ENCODE results near the gene PPP1R2C.

Gene PPP1R2C

DNA sequence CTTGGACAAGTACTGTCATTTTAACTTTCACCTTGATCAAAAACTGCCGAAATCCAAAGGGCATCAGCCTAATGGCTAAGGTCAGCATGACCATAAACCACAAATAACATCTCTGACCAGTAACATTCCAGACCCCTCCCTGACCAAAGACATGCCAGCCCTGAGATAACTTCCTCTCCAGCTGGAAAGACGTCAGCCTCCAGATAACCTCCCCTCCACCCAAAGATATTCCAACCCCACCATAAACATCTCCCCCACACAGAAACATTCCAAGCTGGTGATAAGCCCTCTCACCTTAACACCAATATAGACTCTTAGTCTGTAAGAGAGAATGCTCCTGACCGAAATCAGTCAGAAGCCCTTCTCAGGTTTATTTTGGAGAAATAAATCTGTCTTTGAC is 7.4 kb downstream of the PPP1R2C start:
- Mint-ChIP-seq H3K27ac (no peak overlapping the region), H3K27me3 (no peaks in the 10 kb centered on the region), H3K4me1 (no peaks in the 10 kb centered on the region), H3K4me3 (no peak overlapping the region), H3K9me3 (peaks cover 5 to 13% of the 10 kb centered on the region in 2 donors)
- ATAC-seq (no peak), DNase-seq (no peak)

DNA sequence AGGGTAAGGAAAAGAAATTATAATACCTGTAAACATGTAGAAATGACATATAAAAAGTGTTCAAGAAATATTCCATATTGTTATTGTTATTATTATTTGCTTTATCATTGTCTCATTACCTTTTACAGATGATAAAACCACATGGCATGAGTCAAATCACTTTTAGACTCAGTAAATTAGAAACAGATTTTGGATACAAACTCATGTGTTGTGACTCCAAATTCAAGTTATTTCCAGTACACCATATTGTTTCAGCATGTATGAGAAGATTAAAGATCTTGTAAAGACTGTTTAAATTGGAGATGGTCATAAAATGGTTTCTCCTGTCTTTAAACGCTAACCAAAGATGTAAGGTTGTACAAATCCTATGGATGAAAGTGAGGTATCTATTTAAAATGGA is 18.1 kb downstream of the PPP1R2C start:
- H3K4me3 Mint-ChIP-seq: no peak overlapping the region
- H3K9me3 Mint-ChIP-seq: peaks cover 6 to 24% of the 10 kb centered on the region in 2 donors
- no peak for DNase-seq
- no peaks in the 10 kb centered on the region for H3K27me3 Mint-ChIP-seq
- H3K27ac Mint-ChIP-seq: no peak overlapping the region
- no peak for ATAC-seq
- no peaks in the 10 kb centered on the region for H3K4me1 Mint-ChIP-seq

DNA sequence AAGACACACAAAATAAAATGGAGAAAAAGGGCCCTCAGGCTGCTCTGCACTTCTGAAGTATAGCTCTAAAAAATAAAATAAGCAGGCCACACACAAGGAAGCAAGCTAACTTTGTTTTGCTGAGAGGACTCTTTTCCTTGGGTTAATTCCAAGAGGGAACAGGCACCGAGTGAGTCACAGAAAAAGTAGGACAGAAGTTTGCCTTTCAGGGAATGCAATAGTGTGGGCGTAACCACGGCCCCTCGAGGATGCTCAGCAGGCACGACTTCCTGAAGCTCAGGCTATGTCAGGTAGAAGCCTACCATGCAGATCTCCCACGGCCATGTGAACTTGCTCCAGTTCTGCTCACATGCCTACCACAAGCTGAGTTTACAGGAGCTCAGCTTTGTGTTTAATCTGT is 22.1 kb downstream of the PPP1R2C start:
- H3K4me3 Mint-ChIP-seq: no peak overlapping the region
- H3K27me3 Mint-ChIP-seq: no peaks in the 10 kb centered on the region
- ATAC-seq (no peak), DNase-seq (no peak)
- H3K9me3 Mint-ChIP-seq: no peaks in the 10 kb centered on the region
- H3K4me1 Mint-ChIP-seq: no peaks in the 10 kb centered on the region
- H3K27ac Mint-ChIP-seq: no peak overlapping the region

DNA sequence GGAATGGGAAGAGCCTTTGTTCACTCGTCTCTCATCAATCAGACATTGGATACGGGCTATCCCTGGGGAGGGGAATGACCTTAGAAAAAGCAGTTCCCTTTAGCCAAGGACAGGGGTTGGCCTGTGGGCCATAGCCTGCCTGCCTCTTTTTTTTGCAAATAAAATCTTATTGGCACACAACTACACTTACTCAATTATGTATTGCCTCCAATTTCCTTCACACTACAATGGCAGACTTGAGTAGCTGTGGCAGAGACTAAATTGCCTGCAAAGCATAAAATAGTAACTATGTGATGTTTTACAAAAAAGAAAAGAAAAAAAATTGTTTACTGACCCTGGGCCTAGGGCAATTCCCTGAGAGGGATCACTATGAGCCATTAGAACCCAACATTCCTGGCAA is 23.4 kb downstream of the PPP1R2C start:
- no peak for ATAC-seq
- Mint-ChIP-seq H3K4me1 (no peaks in the 10 kb centered on the region), H3K9me3 (peaks cover 0 to 5% of the 10 kb centered on the region in 2 donors), H3K27me3 (no peaks in the 10 kb centered on the region), H3K27ac (no peak overlapping the region), H3K4me3 (no peak overlapping the region)
- no peak for DNase-seq

DNA sequence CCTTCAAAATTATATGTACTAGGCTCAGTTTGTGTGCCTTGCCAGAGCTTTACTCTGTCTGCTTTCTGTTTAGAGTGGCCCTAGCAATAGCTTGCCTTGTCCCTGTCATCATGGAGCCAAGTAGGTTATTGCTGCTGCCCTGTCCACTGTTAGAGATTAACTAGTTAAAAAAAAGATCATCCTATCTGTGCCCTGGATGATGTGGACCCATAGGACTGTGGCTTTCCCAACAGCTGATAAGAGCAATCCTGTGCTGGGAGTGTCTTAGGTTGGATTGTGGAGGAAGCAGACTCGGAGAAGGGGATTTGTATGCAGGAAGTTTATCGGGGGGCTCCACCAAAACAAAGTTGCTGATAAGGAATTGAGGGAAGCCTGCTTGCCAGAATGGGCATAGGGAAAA is 23.8 kb downstream of the PPP1R2C start:
- H3K9me3 Mint-ChIP-seq: peaks cover 0 to 5% of the 10 kb centered on the region in 2 donors
- H3K27ac Mint-ChIP-seq: peak overlapping the region in 1 of 2 donors; percentile 55
- no peaks in the 10 kb centered on the region for H3K27me3 Mint-ChIP-seq
- DNase-seq (no peak), ATAC-seq (no peak)
- no peak overlapping the region for H3K4me3 Mint-ChIP-seq
- H3K4me1 Mint-ChIP-seq: no peaks in the 10 kb centered on the region

DNA sequence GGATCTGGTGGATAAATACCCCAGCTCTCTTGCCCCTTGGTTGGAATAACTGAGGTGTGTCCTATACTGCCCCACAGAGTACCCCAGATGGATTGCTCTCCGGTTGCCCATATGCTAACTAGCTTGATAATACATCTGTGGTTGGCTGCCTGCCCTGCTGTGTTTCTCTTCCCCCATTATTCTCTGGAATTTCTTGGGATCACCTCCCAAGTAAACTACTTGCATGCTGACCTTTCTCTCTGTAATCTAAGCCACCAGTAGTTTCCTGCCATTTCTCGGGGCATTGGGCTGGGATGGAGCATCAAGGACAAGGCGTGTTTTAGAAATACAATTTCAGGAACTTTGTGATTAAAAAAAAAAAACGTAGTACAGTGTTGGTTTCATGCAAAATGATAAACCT is 25.2 kb downstream of the PPP1R2C start:
- ATAC-seq (no peak), DNase-seq (no peak)
- Mint-ChIP-seq H3K9me3 (peaks cover 0 to 5% of the 10 kb centered on the region in 2 donors), H3K4me1 (no peaks in the 10 kb centered on the region), H3K4me3 (no peak overlapping the region), H3K27ac (no peak overlapping the region), H3K27me3 (no peaks in the 10 kb centered on the region)

DNA sequence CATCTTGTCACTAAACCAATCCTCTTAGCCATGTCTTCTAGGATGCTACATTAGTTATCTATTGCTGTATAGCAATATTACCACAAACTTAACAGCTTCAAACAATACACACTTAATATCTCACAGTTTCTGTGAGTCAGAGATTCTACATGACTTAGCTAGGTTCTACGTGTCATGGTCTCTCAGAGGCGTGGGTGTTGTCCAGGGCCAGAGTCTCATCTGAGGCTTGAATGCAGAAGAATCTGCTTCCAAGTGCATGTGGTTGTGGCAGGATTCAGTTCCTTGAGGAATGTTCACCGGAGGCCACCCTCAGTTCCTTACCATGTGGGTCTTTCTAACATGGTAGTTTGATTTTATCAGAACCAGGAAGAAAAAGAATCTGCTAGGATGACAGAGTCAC is 26.4 kb downstream of the PPP1R2C start:
- no peaks in the 10 kb centered on the region for H3K27me3 Mint-ChIP-seq
- no peak for ATAC-seq
- H3K27ac Mint-ChIP-seq: no peak overlapping the region
- DNase-seq: no peak
- H3K9me3 Mint-ChIP-seq: peaks cover 0 to 5% of the 10 kb centered on the region in 2 donors
- no peaks in the 10 kb centered on the region for H3K4me1 Mint-ChIP-seq
- no peak overlapping the region for H3K4me3 Mint-ChIP-seq

DNA sequence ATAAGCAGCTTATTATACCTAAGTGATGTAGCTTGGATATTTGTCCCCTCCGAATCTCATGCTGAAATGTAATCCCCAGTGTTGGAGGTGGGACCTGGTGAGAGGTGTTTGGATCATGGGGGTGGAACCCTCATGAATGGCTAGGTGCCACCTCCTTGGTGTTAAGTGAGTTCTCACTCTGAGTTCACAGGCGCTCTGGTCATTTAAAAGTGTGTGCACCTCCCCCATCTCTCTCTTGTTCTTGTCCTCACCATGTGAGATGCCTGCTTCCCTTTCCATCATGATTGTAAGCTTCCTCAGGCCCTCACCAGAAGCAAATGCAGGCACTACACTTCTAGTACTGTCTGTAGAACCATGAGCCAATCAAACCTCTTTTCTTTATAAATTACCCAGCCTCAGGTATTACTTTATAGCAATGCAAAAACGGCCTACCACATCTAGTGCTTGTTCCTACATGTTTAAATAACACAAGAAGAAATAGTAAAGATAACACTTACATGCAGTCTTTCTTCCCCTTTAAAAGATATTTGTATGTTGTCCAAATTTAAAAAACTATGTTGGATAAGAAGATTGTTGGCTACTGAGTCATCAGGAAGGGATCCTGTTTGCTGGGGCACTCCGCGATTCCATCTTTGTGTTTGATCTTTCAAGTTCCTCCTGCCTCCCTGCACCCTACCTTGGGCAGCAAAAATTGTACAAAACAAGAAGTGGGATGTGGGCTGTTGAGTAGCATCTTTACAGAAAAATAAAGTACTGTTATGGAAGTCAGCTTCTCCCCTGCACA is 29.7 kb downstream of the PPP1R2C start:
- Mint-ChIP-seq H3K27me3 (no peaks in the 10 kb centered on the region), H3K27ac (no peak overlapping the region), H3K4me1 (no peaks in the 10 kb centered on the region), H3K9me3 (peaks cover 0 to 5% of the 10 kb centered on the region in 2 donors), H3K4me3 (no peak overlapping the region)
- DNase-seq: no peak
- no peak for ATAC-seq

DNA sequence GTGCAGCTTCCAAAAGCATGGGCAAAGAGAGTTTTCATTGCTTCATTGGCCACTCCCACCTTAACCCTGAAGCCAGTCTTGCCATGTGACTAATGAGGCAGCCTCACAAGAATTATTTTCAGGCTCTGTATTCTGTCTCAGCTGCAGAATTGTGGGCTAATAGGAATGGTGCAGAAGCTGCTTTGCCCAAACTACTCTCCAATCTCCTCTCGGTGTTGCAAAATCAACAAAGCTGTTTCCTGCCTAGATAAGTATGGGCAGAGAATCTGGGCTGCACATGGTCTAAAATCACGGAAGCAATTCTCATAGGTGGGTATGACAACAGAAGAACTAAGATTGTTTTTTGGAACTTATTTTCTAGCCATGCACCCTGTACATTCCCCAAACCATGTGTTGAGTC is 31.4 kb downstream of the PPP1R2C start:
- no peaks in the 10 kb centered on the region for H3K27me3 Mint-ChIP-seq
- peaks cover 0 to 5% of the 10 kb centered on the region in 2 donors for H3K9me3 Mint-ChIP-seq
- no peak overlapping the region for H3K27ac Mint-ChIP-seq
- no peaks in the 10 kb centered on the region for H3K4me1 Mint-ChIP-seq
- DNase-seq (no peak), ATAC-seq (no peak)
- H3K4me3 Mint-ChIP-seq: no peak overlapping the region

DNA sequence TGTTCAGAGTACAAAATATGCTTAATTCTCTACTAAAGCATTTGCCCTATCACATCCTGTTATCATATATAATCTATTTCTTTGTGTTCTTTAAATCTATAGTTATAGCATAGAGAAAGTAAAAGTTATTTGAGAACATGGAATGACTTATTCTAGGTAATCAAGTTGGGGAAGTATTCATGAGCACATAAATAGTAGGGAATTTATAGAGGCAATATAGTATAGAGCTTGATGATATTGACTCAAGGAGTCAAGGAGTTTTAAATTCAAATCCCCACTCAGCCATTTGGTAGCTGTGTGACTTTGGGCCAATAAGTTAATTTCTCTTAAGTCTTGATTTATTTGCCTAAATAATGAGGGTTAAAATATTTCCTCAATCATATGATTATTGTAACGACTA is 37.5 kb downstream of the PPP1R2C start:
- Mint-ChIP-seq H3K4me1 (no peaks in the 10 kb centered on the region), H3K4me3 (no peak overlapping the region), H3K27ac (no peak overlapping the region), H3K27me3 (no peaks in the 10 kb centered on the region), H3K9me3 (no peaks in the 10 kb centered on the region)
- no peak for DNase-seq
- no peak for ATAC-seq

DNA sequence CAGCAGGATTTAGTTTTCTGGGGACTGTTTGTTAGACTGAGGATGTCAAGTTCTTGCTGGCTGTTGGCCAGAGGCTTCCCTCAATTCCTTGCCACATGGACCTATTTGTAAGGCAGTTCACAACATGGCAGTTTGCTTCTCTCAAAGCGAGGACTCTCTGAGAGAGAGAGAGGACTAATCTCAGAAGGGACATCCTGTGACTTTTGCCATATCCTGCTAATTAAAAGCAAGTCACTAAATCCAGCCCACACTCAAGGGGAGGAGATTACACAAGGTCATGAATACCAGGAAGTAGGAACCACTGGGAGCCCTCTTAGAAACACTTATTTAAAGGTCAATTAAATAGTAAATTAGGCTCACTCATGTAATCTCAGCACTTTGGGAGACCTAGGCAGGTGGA is 38.2 kb downstream of the PPP1R2C start:
- no peak overlapping the region for H3K4me3 Mint-ChIP-seq
- ATAC-seq: no peak

DNA sequence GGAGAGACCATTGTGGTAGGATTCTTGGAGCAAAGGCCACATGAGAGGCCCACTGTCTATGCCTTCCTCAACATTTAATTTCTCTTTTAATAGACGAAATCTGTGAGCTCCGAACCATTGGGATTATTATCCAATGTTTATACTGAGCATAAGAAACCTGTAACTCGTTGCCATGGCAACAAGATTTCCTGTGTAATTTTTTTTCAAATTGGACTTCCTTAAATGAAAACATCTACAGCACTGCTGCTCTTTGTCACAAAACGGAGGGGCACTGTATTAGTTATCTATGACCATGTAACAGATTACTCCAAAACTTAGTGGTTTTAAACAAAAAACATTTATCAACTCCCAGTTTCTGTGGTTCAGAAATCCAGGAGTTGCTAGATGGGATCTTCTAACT is 38.7 kb downstream of the PPP1R2C start:
- Mint-ChIP-seq H3K27me3 (no peaks in the 10 kb centered on the region), H3K4me1 (no peaks in the 10 kb centered on the region), H3K9me3 (no peaks in the 10 kb centered on the region), H3K4me3 (no peak overlapping the region), H3K27ac (no peak overlapping the region)
- ATAC-seq (no peak), DNase-seq (no peak)

More for the DNA sequence above, 38.2 kb downstream of the PPP1R2C start:
- Mint-ChIP-seq H3K9me3 (no peaks in the 10 kb centered on the region), H3K4me1 (no peaks in the 10 kb centered on the region), H3K27me3 (no peaks in the 10 kb centered on the region), H3K27ac (peak overlapping the region in 1 of 2 donors; percentile 13)
- DNase-seq: no peak

DNA sequence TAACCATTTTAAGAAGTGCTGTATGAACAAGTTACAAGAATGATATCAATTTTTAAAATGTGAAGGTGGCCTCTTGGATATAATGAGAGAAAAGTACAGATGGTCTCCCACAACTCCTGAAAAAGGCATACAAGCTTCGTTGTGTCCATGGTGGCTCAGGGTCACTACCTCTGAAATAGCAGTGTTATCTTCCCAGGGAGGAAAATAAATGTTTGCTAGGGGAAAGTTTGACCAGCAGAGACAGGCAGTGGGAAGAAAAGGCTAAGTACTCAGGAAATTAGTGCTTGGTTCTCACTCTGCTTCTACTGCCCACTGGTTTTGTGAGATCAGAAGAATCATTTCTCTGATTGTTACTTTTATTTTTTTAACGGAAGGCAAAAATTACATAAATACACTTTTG is 39.4 kb downstream of the PPP1R2C start:
- DNase-seq (no peak), ATAC-seq (no peak)
- H3K4me3 Mint-ChIP-seq: no peak overlapping the region
- H3K27me3 Mint-ChIP-seq: no peaks in the 10 kb centered on the region
- H3K9me3 Mint-ChIP-seq: no peaks in the 10 kb centered on the region
- no peaks in the 10 kb centered on the region for H3K4me1 Mint-ChIP-seq
- H3K27ac Mint-ChIP-seq: no peak overlapping the region

DNA sequence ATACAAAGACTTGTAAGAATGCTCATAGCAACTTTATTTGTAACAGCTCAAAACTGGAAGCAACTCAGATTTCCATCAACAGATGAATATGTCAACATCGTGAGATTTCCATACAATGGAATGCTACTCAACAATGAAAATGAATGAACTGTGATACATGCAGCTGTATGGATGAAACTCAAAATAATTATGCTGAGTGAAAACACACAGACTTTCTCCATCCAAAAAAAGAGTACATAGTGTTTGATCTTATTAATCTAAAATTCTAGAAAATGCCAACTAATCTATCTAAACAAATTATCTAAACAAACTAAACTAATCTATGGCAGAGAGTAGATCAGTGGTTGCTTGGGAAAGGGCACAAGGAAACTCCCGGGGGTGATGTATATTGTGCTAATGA is 42.7 kb downstream of the PPP1R2C start:
- no peaks in the 10 kb centered on the region for H3K4me1 Mint-ChIP-seq
- no peak overlapping the region for H3K4me3 Mint-ChIP-seq
- no peak for DNase-seq
- H3K9me3 Mint-ChIP-seq: no peaks in the 10 kb centered on the region
- no peak for ATAC-seq
- no peak overlapping the region for H3K27ac Mint-ChIP-seq
- no peaks in the 10 kb centered on the region for H3K27me3 Mint-ChIP-seq

DNA sequence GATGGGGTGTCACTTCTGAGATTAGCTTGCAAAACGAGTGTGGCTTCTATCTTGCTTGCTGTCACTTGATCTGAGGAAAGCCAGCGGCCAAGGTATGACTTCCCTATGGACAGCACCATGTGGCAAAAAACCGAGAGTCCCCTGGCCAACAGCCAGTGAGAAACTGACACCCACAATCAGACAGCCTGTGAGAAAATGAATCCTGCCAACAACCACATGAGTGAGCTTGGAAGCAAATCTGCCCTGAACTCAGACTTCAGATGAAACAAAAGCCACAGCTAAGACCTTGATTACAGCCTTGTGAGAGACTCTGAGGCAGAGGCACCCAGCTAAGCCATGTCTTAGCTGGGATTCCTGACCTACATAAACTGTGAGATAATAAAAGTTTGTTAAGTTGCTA is 45.5 kb downstream of the PPP1R2C start:
- no peaks in the 10 kb centered on the region for H3K4me1 Mint-ChIP-seq
- no peaks in the 10 kb centered on the region for H3K27me3 Mint-ChIP-seq
- ATAC-seq: no peak
- H3K4me3 Mint-ChIP-seq: no peak overlapping the region
- H3K9me3 Mint-ChIP-seq: peaks cover 5 to 7% of the 10 kb centered on the region in 2 donors
- no peak overlapping the region for H3K27ac Mint-ChIP-seq
- no peak for DNase-seq

Data from stimulated activated naive CD8-positive, alpha-beta T cell treated with anti-CD3 and anti-CD28 coated beads, Interleukin-15, amount 100 ng/mL, for 72 hours (primary cell).